ENCODE data around the gene C4B. TPM values are rescaled to one million over a fixed set of nuclear protein-coding genes. Genes with fewer than 3 reads are reported as not detected.

Gene C4B
- total and polyA plus RNA-seq, 2 experiments from 2014 or later, result 68.9 to 80.0 TPM

DNA sequence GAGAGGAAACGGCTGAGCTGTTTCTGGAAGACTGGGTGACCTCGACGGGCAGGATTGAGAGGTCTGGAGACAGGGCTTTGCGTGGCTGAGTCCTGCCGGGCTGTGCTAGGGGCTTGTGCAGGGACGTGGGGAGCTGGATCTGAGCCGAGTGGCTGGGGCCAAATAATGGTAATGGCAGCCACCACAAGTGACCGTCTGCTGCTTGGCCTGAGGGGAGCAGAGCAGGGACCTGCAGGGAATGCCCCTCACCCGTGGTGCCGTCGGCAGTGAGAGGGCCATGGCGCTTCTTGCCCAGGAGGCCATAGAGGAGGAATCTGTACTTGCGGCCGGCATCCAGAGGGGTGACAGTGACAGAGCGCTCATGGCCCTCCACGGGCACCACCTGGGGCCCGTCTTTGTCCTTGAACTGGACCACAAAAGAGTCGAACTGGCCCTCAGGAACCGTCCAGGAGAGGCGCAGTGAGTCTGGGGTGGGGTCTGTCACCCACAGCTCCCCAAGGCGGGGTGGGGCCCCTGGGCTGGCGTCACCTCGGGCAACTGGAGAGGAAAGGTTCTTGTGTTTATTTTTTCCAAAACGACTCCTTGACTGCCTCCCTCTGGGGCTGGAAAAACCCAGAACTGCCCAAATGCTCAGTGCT lies 55.4 kb downstream of the C4B start:
- Histone ChIP-seq H3K9me3 (ENCODE audit: low read depth) (no peaks in the 10 kb centered on the region), H3K36me3 (replicated peaks; ENCODE audit: insufficient read depth, low read depth) (no peaks in the 10 kb centered on the region), H3K4me1 (ENCODE audit: insufficient read depth) (no peaks in the 10 kb centered on the region), H3K9me2 (replicated peaks; ENCODE audit: insufficient read depth) (no peaks in the 10 kb centered on the region), H3K27me3 (no peaks in the 10 kb centered on the region), H2AFZ (no peak overlapping the region), H3K4me2 (no peak overlapping the region), H3K4me3 (no peak overlapping the region), H3K79me2 (no peaks in the 10 kb centered on the region), H4K20me1 (ENCODE audit: insufficient read depth, poor library complexity, severe bottlenecking) (no peaks in the 10 kb centered on the region), H3K27ac (no peak overlapping the region)
- no peak for TF ChIP-seq EZH2 (IDR thresholded peaks at IDR 0.05; ENCODE audit: borderline replicate concordance)
- TF ChIP-seq, protein P1, sequence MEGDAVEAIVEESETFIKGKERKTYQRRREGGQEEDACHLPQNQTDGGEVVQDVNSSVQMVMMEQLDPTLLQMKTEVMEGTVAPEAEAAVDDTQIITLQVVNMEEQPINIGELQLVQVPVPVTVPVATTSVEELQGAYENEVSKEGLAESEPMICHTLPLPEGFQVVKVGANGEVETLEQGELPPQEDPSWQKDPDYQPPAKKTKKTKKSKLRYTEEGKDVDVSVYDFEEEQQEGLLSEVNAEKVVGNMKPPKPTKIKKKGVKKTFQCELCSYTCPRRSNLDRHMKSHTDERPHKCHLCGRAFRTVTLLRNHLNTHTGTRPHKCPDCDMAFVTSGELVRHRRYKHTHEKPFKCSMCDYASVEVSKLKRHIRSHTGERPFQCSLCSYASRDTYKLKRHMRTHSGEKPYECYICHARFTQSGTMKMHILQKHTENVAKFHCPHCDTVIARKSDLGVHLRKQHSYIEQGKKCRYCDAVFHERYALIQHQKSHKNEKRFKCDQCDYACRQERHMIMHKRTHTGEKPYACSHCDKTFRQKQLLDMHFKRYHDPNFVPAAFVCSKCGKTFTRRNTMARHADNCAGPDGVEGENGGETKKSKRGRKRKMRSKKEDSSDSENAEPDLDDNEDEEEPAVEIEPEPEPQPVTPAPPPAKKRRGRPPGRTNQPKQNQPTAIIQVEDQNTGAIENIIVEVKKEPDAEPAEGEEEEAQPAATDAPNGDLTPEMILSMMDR (IDR thresholded peaks at IDR 0.05; ENCODE audit: poor library complexity), result no peak
- TF ChIP-seq EZH2phosphoT487 (IDR thresholded peaks at IDR 0.05; ENCODE audit: low read depth, severe bottlenecking, unreplicated experiment), result no peak
- no peak for DNase-seq (ENCODE audit: low spot score)
- 88% methylated on average over 24 of the region's 24 CpGs for WGBS (ENCODE audit: low lambda C conversion rate, missing lambda C conversion rate)

- Histone ChIP-seq H3K9me2 (replicated peaks; ENCODE audit: insufficient read depth) (no peaks in the 10 kb centered on the region), H3K4me3 (no peak overlapping the region), H3K36me3 (replicated peaks; ENCODE audit: insufficient read depth, low read depth) (no peaks in the 10 kb centered on the region), H3K79me2 (no peaks in the 10 kb centered on the region), H4K20me1 (ENCODE audit: insufficient read depth, poor library complexity, severe bottlenecking) (no peaks in the 10 kb centered on the region), H2AFZ (no peak overlapping the region), H3K4me2 (no peak overlapping the region), H3K9me3 (ENCODE audit: low read depth) (no peaks in the 10 kb centered on the region), H3K27ac (no peak overlapping the region), H3K27me3 (no peaks in the 10 kb centered on the region), H3K4me1 (ENCODE audit: insufficient read depth) (peaks cover 1% of the 10 kb centered on the region)
- TF ChIP-seq EZH2phosphoT487 (IDR thresholded peaks at IDR 0.05; ENCODE audit: low read depth, severe bottlenecking, unreplicated experiment) (no peak), EZH2 (IDR thresholded peaks at IDR 0.05; ENCODE audit: borderline replicate concordance) (no peak)
- TF ChIP-seq, protein P1 (IDR thresholded peaks at IDR 0.05; ENCODE audit: poor library complexity), result no peak
- no peak for DNase-seq (ENCODE audit: low spot score)
- WGBS (ENCODE audit: low lambda C conversion rate, missing lambda C conversion rate), result 77% methylated on average over 16 of the region's 16 CpGs
Observed at GRCh38 chr6:32070814-32071543, 56.4 kb downstream of the C4B start.

GRCh38 chr6:32073101-32073500 lies 58.5 kb downstream of the C4B start:
- H3K9me3 ChIP-seq (ENCODE audit: low read depth), result no peaks in the 10 kb centered on the region
- no peaks in the 10 kb centered on the region for H4K20me1 ChIP-seq (ENCODE audit: insufficient read depth, poor library complexity, severe bottlenecking)
- H3K4me1 ChIP-seq (ENCODE audit: insufficient read depth), result peaks cover 8% of the 10 kb centered on the region
- H3K4me3 ChIP-seq, result no peak overlapping the region
- no peak overlapping the region for H3K4me2 ChIP-seq
- H3K36me3 ChIP-seq (replicated peaks; ENCODE audit: insufficient read depth, low read depth), result no peaks in the 10 kb centered on the region
- TF ChIP-seq, protein P1 (IDR thresholded peaks at IDR 0.05; ENCODE audit: poor library complexity), result no peak
- no peak for TF ChIP-seq EZH2phosphoT487 (IDR thresholded peaks at IDR 0.05; ENCODE audit: low read depth, severe bottlenecking, unreplicated experiment)
- TF ChIP-seq EZH2 (IDR thresholded peaks at IDR 0.05; ENCODE audit: borderline replicate concordance), result no peak
- 88% methylated on average over 3 of the region's 3 CpGs for WGBS (ENCODE audit: low lambda C conversion rate, missing lambda C conversion rate)
- no peak for DNase-seq (ENCODE audit: low spot score)
- no peak overlapping the region for H2AFZ ChIP-seq
- no peaks in the 10 kb centered on the region for H3K27me3 ChIP-seq
- no peak overlapping the region for H3K27ac ChIP-seq
- no peaks in the 10 kb centered on the region for H3K9me2 ChIP-seq (replicated peaks; ENCODE audit: insufficient read depth)
- no peaks in the 10 kb centered on the region for H3K79me2 ChIP-seq
